Natural killer cell (primary cell): Measurements from ENCODE around the gene KRTAP20-1. TPM values are rescaled to one million over a fixed set of nuclear protein-coding genes. Genes with fewer than 3 reads are reported as not detected.

Source experiments
- ATAC-seq, 3 donors: fragments of 150-1000 bp in 2 of 3; fragments of 200-7000 bp in 1 of 3; cut with Tn5 transposase; 1 replicate in 1 of 3; 2 replicates in 2 of 3; pipeline ENCODE4 v1.10.0; 2021; ENCODE audit warnings: mild to moderate bottlenecking in 2 of 3, moderate library complexity in 2 of 3
- DNase-seq, 2 donors: peaks; one replicate each; pipeline versions ENCODE4 v3.0.0 to v3.0.0-alpha.2; 2013 to 2021; ENCODE audit warnings: mixed read lengths in 1 of 2
- H3K27ac ChIP-seq: one replicate; pipeline ENCODE4 v1.5.1; 2013; ENCODE audit warnings: mild to moderate bottlenecking, low read length
- H3K27me3 ChIP-seq: one replicate; pipeline ENCODE4 v1.6.1; 2013; ENCODE audit warnings: low read length; ENCODE audit not compliant: control insufficient read depth, insufficient read depth
- H3K36me3 ChIP-seq: one replicate; pipeline ENCODE4 v1.6.1; 2013; ENCODE audit warnings: low read length; ENCODE audit not compliant: control insufficient read depth, insufficient read depth
- H3K4me1 ChIP-seq: one replicate; pipeline ENCODE4 v1.6.1; 2013; ENCODE audit warnings: low read length; ENCODE audit not compliant: control insufficient read depth, insufficient read depth
- H3K4me3 ChIP-seq: one replicate; pipeline ENCODE4 v1.5.1; 2013; ENCODE audit warnings: low read length
- H3K9me3 ChIP-seq: one replicate; pipeline ENCODE4 v1.6.1; 2013; ENCODE audit warnings: low read length; ENCODE audit not compliant: control insufficient read depth, insufficient read depth
- H3K27ac Mint-ChIP-seq, 2 donors: one replicate each; pipeline ENCODE4 v1.8.0; 2022; ENCODE audit warnings: mild to moderate bottlenecking in 2 of 2, mixed read lengths in 2 of 2, moderate library complexity in 1 of 2
- H3K27me3 Mint-ChIP-seq, 2 donors: one replicate each; pipeline ENCODE4 v1.8.0; 2022; ENCODE audit warnings: low read depth in 2 of 2, mixed read lengths in 2 of 2
- H3K36me3 Mint-ChIP-seq: one replicate; pipeline ENCODE4 v1.8.0; 2022; ENCODE audit warnings: mixed read lengths
- H3K4me1 Mint-ChIP-seq, 2 donors: one replicate each; pipeline ENCODE4 v1.8.0; 2022; ENCODE audit warnings: mixed read lengths in 2 of 2
- H3K4me3 Mint-ChIP-seq: one replicate; pipeline ENCODE4 v1.8.0; 2022; ENCODE audit warnings: mild to moderate bottlenecking, moderate library complexity, mixed read lengths
- H3K9me3 Mint-ChIP-seq, 2 donors: one replicate each; pipeline ENCODE4 v1.8.0; 2022; ENCODE audit warnings: mixed read lengths in 2 of 2
- WGBS: methylation state at CpG from one replicate; pipeline ENCODE4 v1.1.7; 2013; ENCODE audit warnings: missing lambda C conversion rate; ENCODE audit not compliant: insufficient coverage; 5-methylcytosine and 5-hydroxymethylcytosine counted together
- intact Hi-C: fragments of 100-400 bp; cut with micrococcal nuclease; formaldehyde crosslinking; loops from one replicate; pipeline ENCODE4 v1.14.2; 2022
- total RNA-seq, 4 donors: library from RNA; stranded (reverse); fragments of 120-200 nt in 1 of 4; gene quantifications; one replicate each; pipeline versions ENCODE4 v1.2.3 to v1.2.4, GENCODE V29; 2013 to 2022
- TF ChIP-seq, protein P1 (sequence below): fragments of 200-600 bp; IDR thresholded peaks from one replicate; pipeline ENCODE4 v1.8.0; 2022; ENCODE audit warnings: antibody characterized with exemption

Gene KRTAP20-1
- total RNA-seq, 3 donors from 2014 or later (not counting 1 experiment from before 2014, with no cell fraction given) = not detected

DNA sequence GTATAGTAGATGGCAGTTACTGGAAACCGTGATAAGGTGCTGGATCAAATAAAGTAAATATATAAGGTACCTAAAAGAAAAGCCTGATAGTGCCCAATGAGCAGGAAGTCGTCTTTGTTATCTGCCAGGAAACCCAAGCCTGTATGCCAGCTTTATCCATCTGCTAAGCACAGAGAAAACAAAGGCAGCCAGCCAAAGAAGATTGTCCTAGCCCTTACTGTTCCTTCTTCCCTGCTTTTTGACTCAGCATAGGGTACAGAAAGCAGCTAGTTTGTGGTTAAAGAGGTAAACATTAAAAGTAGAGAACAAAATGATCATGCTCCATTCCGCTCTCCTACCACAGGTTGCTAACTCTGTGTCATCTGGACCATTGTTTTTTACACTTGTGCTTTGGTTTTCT lies 36.1 kb upstream of the KRTAP20-1 start:
- 59% methylated on average over 3 of the region's 3 CpGs for WGBS
- ATAC-seq (no peak), DNase-seq (no peak)
- TF ChIP-seq, protein P1, sequence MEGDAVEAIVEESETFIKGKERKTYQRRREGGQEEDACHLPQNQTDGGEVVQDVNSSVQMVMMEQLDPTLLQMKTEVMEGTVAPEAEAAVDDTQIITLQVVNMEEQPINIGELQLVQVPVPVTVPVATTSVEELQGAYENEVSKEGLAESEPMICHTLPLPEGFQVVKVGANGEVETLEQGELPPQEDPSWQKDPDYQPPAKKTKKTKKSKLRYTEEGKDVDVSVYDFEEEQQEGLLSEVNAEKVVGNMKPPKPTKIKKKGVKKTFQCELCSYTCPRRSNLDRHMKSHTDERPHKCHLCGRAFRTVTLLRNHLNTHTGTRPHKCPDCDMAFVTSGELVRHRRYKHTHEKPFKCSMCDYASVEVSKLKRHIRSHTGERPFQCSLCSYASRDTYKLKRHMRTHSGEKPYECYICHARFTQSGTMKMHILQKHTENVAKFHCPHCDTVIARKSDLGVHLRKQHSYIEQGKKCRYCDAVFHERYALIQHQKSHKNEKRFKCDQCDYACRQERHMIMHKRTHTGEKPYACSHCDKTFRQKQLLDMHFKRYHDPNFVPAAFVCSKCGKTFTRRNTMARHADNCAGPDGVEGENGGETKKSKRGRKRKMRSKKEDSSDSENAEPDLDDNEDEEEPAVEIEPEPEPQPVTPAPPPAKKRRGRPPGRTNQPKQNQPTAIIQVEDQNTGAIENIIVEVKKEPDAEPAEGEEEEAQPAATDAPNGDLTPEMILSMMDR = no peak
- H3K36me3 ChIP-seq = no peaks in the 10 kb centered on the region
- Mint-ChIP-seq H3K27me3 (no peaks in the 10 kb centered on the region), H3K36me3 (peaks cover 11% of the 10 kb centered on the region), H3K4me1 (no peaks in the 10 kb centered on the region), H3K27ac (no peak overlapping the region), H3K4me3 (no peak overlapping the region), H3K9me3 (peaks cover 8 to 12% of the 10 kb centered on the region in 2 donors)
- intact Hi-C loops = no loop called here
- no peak overlapping the region for H3K4me3 ChIP-seq
- no peaks in the 10 kb centered on the region for H3K27me3 ChIP-seq
- H3K27ac ChIP-seq = no peak overlapping the region
- no peaks in the 10 kb centered on the region for H3K4me1 ChIP-seq
- no peaks in the 10 kb centered on the region for H3K9me3 ChIP-seq

DNA sequence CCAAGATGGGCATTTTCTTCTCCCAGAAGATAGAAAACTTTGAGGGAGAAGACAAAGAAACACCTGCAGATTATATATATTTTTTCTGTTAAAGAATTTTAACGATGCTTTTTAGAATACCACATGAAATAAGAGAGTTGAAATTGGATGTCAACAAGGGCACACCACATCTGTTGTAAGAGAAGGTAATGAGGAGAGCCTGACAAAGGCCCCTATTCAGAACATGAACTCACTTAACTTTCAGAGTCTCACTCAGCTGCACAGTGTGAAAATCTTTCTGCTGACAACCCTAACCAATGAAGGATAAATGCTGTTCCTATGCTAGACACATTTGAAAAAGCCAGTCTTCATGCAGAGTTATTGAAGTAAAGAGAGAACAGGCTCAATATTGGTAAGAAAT lies 33.4 kb upstream of the KRTAP20-1 start:
- ATAC-seq = no peak
- Histone ChIP-seq H3K4me1 (no peaks in the 10 kb centered on the region), H3K27ac (no peak overlapping the region), H3K36me3 (no peaks in the 10 kb centered on the region), H3K4me3 (no peak overlapping the region), H3K9me3 (no peaks in the 10 kb centered on the region), H3K27me3 (no peaks in the 10 kb centered on the region)
- no peak overlapping the region for H3K4me3 Mint-ChIP-seq
- intact Hi-C loops = no loop called here
- no peaks in the 10 kb centered on the region for H3K27me3 Mint-ChIP-seq
- no peak overlapping the region for H3K27ac Mint-ChIP-seq
- TF ChIP-seq, protein P1 = no peak
- no peaks in the 10 kb centered on the region for H3K4me1 Mint-ChIP-seq
- H3K36me3 Mint-ChIP-seq = peaks cover 13% of the 10 kb centered on the region
- DNase-seq = no peak
- peaks cover 5 to 8% of the 10 kb centered on the region in 2 donors for H3K9me3 Mint-ChIP-seq
- WGBS = 100% methylated on average over 1 of the region's 1 CpG

DNA sequence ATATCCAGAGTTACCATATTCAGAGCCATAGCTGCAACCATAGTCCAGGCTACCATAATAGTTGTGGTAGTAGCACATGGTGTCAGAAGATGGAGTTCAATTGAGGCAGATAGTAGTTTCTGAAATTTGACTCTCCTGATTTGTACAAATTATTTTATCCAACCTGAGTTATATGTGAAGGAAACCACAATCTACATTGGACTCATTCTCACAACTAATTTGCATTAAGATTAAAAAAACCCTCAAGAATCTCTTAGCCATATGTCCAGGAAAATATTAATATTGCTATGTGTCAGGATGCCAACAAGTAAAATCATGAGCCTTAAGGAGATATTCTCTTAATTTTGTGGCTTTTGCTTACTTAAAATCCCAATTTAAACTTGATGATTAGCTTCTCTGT lies 25.9 kb upstream of the KRTAP20-1 start, which contains the start of gene KRTAP22-2:
TSS of gene KRTAP22-2 (minus strand) at position 101 of the 400 bp plus-strand sequence.
- no peaks in the 10 kb centered on the region for H3K4me1 ChIP-seq
- Mint-ChIP-seq H3K4me1 (no peaks in the 10 kb centered on the region), H3K27me3 (no peaks in the 10 kb centered on the region), H3K4me3 (no peak within 1 kb of the TSS), H3K36me3 (peaks cover under 1% of the 10 kb centered on the region), H3K27ac (no peak within 1 kb of the TSS), H3K9me3 (peaks cover 6 to 9% of the 10 kb centered on the region in 2 donors)
- H3K27ac ChIP-seq = no peak within 1 kb of the TSS
- no peaks in the 10 kb centered on the region for H3K27me3 ChIP-seq
- H3K9me3 ChIP-seq = no peaks in the 10 kb centered on the region
- no peak for ATAC-seq
- no peak within 1 kb of the TSS for H3K4me3 ChIP-seq
- intact Hi-C loops = no loop called here
- H3K36me3 ChIP-seq = no peaks in the 10 kb centered on the region
- no peak for DNase-seq
- TF ChIP-seq, protein P1 = no peak

DNA sequence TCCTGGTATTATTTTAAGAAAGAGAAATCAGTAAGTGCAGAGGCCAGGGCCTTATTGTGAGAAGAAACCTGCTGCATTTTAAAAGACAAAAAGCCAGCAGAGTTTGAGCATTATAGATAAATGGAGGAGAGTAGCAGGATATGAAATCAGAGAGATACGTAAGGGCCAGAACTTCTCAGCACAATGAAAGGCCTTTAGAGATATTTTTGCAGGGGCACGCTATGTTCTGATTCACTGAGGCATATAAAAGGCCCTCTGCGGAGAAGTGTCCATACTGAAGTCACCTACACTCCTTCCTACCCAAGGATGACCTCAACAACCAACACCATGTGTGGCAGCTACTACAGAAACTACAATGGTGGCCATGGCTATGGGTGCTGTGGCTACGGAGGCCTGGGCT lies 24.1 kb upstream of the KRTAP20-1 start, which contains the start of gene KRTAP6-3:
TSS of gene KRTAP6-3 (plus strand) at position 301 of the 400 bp plus-strand sequence. CDS start at position 307, 6 bp downstream.
- H3K9me3 Mint-ChIP-seq = peaks cover 6 to 9% of the 10 kb centered on the region in 2 donors
- no peak within 1 kb of the TSS for H3K27ac Mint-ChIP-seq
- H3K36me3 Mint-ChIP-seq = no peaks in the 10 kb centered on the region
- 91% methylated on average over 4 of the region's 4 CpGs for WGBS
- TF ChIP-seq, protein P1 = no peak
- H3K27me3 ChIP-seq = no peaks in the 10 kb centered on the region
- DNase-seq (no peak), ATAC-seq (no peak)
- no peaks in the 10 kb centered on the region for H3K4me1 ChIP-seq
- H3K4me3 Mint-ChIP-seq = no peak within 1 kb of the TSS
- no peak within 1 kb of the TSS for H3K27ac ChIP-seq
- intact Hi-C loops = no loop called here
- no peaks in the 10 kb centered on the region for H3K4me1 Mint-ChIP-seq
- no peaks in the 10 kb centered on the region for H3K27me3 Mint-ChIP-seq
- no peaks in the 10 kb centered on the region for H3K36me3 ChIP-seq
- no peak within 1 kb of the TSS for H3K4me3 ChIP-seq
- no peaks in the 10 kb centered on the region for H3K9me3 ChIP-seq
